ENCODE results near the gene MRPS14.

DNA sequence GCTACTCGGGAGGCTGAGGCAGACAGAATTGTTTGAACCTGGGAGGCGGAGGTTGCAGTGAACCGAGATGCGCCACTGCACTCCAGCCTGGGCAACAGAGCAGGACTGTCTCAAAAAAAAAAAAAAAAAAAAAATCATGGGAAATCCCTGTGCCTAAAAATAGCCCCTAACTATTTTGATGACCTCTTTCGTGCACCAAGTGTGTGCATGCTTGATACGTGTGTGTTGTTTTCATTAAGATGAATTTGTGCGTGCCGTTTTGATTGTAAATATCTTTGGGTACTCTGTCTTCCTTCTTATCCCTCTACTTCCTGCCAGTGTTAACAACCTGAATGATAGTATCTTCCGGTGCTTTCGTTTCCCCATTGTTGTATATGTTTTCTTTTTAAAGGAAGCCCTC is 13.7 kb downstream of the MRPS14 start:
- TF ChIP-seq, protein P1, sequence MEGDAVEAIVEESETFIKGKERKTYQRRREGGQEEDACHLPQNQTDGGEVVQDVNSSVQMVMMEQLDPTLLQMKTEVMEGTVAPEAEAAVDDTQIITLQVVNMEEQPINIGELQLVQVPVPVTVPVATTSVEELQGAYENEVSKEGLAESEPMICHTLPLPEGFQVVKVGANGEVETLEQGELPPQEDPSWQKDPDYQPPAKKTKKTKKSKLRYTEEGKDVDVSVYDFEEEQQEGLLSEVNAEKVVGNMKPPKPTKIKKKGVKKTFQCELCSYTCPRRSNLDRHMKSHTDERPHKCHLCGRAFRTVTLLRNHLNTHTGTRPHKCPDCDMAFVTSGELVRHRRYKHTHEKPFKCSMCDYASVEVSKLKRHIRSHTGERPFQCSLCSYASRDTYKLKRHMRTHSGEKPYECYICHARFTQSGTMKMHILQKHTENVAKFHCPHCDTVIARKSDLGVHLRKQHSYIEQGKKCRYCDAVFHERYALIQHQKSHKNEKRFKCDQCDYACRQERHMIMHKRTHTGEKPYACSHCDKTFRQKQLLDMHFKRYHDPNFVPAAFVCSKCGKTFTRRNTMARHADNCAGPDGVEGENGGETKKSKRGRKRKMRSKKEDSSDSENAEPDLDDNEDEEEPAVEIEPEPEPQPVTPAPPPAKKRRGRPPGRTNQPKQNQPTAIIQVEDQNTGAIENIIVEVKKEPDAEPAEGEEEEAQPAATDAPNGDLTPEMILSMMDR (conservative IDR thresholded peaks at IDR 0.05; ENCODE audit: low read depth, low read length): no peak
- TF ChIP-seq RFX5 (IDR thresholded peaks at IDR 0.05; ENCODE audit: low read depth, low read length) (no peak), NFE2L2 (IDR thresholded peaks at IDR 0.05; ENCODE audit: low read depth, low read length) (no peak), MXI1 (IDR thresholded peaks at IDR 0.05; ENCODE audit: borderline replicate concordance, low read depth, low read length) (no peak), BHLHE40 (IDR thresholded peaks at IDR 0.05; ENCODE audit: low read depth, low read length) (no peak), POLR2A (IDR thresholded peaks at IDR 0.05; ENCODE audit: low read depth, low read length) (no peak)

Measured in IMR-90 (cell line).